ENCODE results near the gene ANKRD44.

Gene ANKRD44

GRCh38 chr2:197208024-197208423 is 102.6 kb downstream of the ANKRD44 start:
- DNase-seq (ENCODE audit: low read depth, low spot score), result no peak

- DNase-seq (ENCODE audit: low read depth, low spot score), result no peak
Measured at GRCh38 chr2:197207598-197207997, 103.0 kb downstream of the ANKRD44 start.

- DNase-seq (ENCODE audit: low read depth, low spot score), result peak; percentile 62
Measured at GRCh38 chr2:197207106-197207505, 103.5 kb downstream of the ANKRD44 start.

GRCh38 chr2:197205585-197206215 is 104.9 kb downstream of the ANKRD44 start:
- no peak for DNase-seq (ENCODE audit: low read depth, low spot score)

- DNase-seq (ENCODE audit: low read depth, low spot score), result peak; percentile 48
Measured at GRCh38 chr2:197204519-197205250, 105.9 kb downstream of the ANKRD44 start.

- no peak for DNase-seq (ENCODE audit: low read depth, low spot score)
Measured at GRCh38 chr2:197201874-197202273, 108.7 kb downstream of the ANKRD44 start.

- DNase-seq (ENCODE audit: low read depth, low spot score), result no peak
Measured at GRCh38 chr2:197200762-197201058, 109.9 kb downstream of the ANKRD44 start.

GRCh38 chr2:197200051-197200761 is 110.4 kb downstream of the ANKRD44 start:
- no peak for DNase-seq (ENCODE audit: low read depth, low spot score)

DNA sequence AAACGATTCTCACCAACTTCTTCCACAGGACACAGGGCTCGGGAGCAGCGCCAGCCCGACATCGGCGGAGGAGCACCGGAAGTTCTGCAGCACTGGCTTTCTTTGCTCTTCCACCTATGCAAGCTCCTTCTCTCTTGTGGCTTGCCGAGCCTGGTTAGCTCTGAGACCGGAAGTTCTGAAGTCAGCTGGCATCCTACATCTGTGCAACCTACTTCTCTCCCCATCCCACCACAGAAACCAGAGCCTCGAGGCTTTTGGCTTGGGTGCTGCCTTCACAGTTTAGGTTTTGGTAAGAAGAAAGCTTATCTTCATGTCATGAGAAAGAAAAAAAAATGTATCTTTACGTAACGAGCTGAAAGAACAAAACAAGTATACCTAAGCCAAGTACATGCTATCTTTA is 111.7 kb downstream of the ANKRD44 start:
- no peak for DNase-seq (ENCODE audit: low read depth, low spot score)

DNA sequence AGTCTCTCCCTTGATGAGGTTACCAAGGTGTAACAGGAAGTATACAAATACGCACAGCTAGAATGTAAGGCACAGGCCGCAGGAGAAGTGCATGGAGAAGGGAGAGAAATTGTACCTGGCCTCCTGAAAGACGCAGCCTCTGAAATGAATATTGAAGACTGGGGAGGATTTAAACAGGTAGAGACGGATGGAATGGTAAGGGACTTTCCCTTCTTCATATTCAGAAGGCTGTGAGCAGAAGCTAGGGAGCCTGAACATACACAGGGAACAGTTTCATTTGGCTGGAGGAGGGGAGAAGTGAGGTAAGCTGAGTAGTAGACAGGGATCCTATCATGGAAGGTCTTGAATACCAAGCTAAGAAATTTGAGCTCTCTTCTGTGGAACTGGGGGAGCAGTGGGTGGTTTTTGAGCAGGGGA is 112.7 kb downstream of the ANKRD44 start:
- DNase-seq (ENCODE audit: low read depth, low spot score), result no peak

GRCh38 chr2:197196541-197197180 is 113.9 kb downstream of the ANKRD44 start:
- no peak for DNase-seq (ENCODE audit: low read depth, low spot score)

GRCh38 chr2:197195518-197195917 is 115.1 kb downstream of the ANKRD44 start:
- DNase-seq (ENCODE audit: low read depth, low spot score), result no peak

DNA sequence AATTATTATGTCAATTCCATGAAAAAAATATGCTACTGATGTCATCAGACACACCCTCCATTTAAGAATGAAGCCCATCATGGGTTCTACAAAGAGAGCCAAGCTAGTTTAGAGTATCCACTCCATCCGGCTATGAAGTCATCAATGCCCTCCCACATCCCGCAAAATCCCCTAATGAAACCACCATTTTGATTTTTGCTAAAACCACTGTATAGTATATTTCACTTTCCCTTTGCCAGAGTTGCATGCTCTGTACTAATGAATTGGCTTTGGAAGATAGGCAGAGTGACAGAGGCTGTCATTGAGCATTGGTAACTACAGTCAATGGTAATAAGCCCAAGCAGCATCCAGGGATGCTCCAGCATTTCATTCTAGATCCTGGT is 118.6 kb downstream of the ANKRD44 start:
- DNase-seq (ENCODE audit: low read depth, low spot score), result no peak

DNA sequence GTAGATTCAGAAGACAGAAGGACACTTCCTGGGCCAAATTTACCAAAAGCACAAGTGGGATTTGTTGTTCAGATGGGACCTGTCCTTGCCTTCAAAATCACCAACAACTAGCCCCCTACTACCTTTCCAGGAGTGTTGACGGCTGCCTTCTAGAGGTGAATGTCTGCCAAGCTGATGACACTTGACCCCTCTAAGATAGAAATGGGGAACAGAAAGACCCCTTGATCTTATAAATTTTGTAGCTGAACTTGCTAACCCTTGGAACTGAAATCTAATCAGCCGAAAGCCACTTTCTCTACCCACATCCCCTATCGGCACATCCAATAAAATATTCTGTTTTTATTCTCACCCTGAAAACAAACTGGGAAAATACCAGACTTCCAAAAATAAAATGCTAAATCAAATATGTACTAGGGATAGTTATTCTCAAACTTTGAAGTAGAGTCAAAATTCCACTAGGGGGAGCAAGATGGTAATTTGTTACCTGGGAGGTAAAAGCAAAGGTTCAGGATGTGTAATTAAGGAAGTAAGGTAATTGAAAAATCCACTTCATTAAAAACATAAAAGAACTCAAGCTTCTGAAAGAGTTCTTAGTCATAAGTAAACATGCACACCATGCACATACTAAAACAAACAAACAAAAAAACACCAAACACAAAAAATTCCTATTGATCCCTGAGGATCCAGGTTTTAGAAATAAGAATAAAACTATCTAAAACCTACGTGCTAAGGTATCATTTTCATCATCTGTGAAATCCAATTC is 119.2 kb downstream of the ANKRD44 start:
- peak; percentile 49 for DNase-seq (ENCODE audit: low read depth, low spot score)

GRCh38 chr2:197190100-197190432 is 120.5 kb downstream of the ANKRD44 start:
- DNase-seq (ENCODE audit: low read depth, low spot score), result no peak

- no peak for DNase-seq (ENCODE audit: low read depth, low spot score)
Measured at GRCh38 chr2:197189426-197190099, 121.0 kb downstream of the ANKRD44 start.

GRCh38 chr2:197185676-197186075 is 124.9 kb downstream of the ANKRD44 start:
- DNase-seq (ENCODE audit: low read depth, low spot score), result no peak

DNA sequence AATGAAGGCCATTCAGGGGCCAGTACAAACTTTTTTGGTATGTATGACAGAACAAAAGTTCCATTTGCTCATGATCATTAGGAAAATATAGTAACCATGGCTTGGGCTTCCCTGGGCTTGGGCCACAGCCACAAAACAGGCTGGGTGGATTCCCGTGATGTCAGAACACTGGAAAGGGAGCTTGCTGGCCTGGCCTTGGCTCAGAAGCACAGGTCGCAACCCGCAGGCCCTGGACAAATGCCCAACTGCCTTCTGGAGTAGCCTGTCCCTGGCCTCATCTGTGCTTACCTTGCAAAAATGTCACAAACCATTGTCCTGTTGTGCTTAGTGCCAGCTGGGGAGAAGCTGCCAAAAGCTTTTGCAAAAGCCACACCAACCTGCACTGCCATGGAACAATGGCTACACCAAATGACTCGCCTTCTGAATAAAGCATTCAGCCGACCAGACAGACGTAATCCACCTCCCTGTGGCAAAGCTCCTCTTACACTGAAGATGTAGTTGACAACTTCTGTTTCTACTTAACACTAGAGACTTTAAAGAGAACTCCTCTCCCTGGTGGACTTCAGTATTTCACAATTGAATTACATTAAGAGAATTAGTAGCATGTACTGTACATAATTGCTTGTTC is 125.5 kb downstream of the ANKRD44 start:
- DNase-seq (ENCODE audit: low read depth, low spot score), result peak; percentile 87

- no peak for DNase-seq (ENCODE audit: low read depth, low spot score)
Measured at GRCh38 chr2:197183355-197183754, 127.2 kb downstream of the ANKRD44 start.

- DNase-seq (ENCODE audit: low read depth, low spot score), result no peak
Measured at GRCh38 chr2:197182668-197183067, 127.9 kb downstream of the ANKRD44 start.

- no peak for DNase-seq (ENCODE audit: low read depth, low spot score)
Measured at GRCh38 chr2:197181491-197181890, 129.1 kb downstream of the ANKRD44 start.
